K562 treated with DMSO at 1 percent for 24 hours (cell line): ENCODE results near the gene PELI3. TPM values are rescaled to one million over a fixed set of nuclear protein-coding genes. Genes with fewer than 3 reads are reported as not detected.

Experiments
- total RNA-seq: library from RNA; unstranded; fragments of 300-600 nt; gene quantifications from 2 replicates; pipeline ENCODE4 v1.2.3, GENCODE V29; 2022; ENCODE audit warnings: low read depth; ENCODE audit not compliant: insufficient read depth

The PELI3 gene, protein sequence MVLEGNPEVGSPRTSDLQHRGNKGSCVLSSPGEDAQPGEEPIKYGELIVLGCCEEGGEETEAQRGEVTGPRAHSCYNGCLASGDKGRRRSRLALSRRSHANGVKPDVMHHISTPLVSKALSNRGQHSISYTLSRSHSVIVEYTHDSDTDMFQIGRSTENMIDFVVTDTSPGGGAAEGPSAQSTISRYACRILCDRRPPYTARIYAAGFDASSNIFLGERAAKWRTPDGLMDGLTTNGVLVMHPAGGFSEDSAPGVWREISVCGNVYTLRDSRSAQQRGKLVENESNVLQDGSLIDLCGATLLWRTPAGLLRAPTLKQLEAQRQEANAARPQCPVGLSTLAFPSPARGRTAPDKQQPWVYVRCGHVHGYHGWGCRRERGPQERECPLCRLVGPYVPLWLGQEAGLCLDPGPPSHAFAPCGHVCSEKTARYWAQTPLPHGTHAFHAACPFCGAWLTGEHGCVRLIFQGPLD
- total RNA-seq = 8.3 and 8.6 TPM in 2 replicates

DNA sequence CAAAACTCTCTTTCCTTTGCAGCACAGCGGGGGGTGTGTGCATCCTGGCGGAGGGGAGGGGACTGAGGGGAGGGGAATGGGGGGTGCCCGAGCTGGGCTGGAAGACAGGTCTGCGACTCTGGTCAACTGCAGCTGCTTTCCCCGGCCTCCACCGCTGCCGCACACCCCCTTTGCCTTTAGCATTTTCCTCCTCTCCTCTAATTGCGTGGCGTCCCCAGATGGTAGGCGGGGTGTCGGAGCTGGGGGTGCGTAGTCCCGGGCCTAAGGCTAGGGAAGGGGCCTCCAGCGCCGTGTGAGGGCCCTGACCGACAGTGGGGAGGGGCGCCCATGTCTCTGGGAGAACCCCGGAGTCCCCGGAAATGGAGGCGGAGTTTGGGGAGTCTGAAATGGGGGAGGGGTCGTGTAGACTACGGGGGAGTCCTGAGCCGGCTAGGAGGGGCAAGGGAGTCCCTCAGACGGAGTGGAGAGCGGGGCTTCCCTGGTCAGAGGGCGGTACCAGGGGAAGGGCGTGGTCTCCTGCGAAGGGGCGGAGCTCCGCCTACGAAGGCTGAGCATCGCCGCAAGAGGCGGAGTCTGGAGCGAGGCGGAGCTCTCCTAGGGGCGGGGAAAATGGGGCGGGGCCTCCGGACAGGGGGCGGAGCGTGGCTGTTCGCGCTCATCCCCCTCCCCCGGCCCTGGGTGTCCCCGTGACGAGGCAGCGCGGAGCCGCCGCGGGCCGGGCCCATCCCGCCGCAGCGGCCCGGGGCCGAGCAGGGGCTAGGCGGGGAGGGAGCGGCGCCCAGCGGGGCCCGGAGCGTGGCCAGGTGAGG, at the start of gene PELI3:
Gene PELI3 (plus strand): TSS at position 681 of the 809 bp plus-strand sequence. CDS start 1,224 bp downstream, outside the sequence.

DNA sequence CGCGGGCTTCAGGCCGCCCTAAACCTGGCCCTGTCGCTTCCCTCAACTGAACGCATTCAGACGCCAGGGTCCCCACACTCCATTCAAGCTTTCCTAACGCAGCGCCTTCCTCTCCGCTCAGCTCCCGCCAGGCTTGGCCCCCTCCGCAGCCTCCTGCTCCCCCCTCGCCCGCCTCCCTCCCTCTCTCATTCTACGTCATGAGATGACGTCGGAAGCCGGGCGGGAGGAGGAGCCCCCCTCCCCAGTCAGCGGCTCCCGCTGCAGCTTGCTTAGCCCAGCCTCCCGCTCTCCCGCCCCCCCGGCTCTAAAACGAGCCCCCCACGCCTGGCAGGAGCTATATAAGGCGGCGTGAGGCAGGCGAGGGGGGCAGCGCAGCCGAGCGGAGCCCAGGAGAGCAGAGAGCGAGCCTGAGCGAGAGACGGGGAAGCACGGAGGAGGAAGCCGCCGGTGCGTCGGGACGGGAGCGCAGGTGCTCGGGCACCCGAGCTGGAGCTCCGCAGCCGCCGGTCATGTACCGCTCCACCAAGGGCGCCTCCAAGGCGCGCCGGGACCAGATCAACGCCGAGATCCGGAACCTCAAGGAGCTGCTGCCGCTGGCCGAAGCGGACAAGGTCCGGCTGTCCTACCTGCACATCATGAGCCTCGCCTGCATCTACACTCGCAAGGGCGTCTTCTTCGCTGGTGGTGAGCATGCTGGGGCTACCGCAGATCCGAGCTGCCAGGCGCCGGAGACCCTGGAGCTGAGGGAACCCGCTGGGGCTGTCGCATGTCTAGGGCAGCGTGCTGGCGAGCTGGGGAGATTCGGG, 45.8 kb upstream of the PELI3 start, which contains the start of gene NPAS4:
Gene NPAS4 (plus strand): TSS at position 365 of the 806 bp plus-strand sequence. CDS start 145 bp downstream, at position 510.

DNA sequence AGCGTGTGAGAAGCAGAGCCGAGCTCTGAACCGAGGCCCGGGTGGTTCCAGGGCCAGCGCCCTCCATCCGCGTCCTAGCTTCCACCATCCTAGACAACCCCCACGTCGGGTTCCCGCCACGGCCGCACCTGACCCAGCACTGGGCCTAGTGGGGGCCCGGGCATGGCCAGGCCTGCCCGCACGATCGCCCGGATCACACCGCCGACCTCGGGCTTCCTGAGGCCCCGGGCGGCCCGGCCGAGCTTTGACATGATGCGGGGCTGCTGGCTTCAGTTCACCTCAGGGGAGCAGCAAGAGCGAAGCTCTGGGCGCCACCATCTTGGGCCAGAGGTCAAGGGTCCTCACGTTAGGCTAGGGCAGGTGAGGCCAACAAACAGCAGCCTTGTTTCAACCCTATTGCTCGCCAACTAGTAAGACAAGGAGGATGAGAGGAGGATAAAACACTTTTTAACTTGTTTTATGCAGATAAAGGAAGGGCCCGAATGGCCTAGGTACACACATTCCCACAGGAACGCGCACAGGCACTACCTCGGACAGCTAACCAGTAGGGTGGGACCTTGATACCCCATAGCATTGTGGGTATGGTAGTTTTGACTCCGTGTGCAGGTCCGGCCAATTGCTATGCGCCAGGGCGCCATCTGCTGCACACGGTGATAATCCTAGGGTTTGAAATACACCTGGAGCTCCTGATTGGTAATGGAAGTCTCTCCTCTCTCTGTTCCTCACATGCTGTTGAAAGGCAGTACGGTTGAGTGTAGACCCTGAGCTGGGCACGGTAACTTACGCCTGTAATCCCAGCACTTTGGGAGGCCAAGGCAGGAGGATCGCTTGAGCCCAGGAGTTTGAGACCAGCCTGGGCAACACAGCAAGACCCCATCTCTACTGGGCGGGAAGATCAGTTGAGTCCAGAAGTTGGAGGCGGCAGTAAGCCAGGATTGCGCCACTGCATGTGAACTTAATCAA, 27.9 kb upstream of the PELI3 start, which contains the start of gene MRPL11:
Gene MRPL11 (minus strand): TSS at position 345 of the 963 bp plus-strand sequence. CDS start 94 bp downstream, at position 251.

DNA sequence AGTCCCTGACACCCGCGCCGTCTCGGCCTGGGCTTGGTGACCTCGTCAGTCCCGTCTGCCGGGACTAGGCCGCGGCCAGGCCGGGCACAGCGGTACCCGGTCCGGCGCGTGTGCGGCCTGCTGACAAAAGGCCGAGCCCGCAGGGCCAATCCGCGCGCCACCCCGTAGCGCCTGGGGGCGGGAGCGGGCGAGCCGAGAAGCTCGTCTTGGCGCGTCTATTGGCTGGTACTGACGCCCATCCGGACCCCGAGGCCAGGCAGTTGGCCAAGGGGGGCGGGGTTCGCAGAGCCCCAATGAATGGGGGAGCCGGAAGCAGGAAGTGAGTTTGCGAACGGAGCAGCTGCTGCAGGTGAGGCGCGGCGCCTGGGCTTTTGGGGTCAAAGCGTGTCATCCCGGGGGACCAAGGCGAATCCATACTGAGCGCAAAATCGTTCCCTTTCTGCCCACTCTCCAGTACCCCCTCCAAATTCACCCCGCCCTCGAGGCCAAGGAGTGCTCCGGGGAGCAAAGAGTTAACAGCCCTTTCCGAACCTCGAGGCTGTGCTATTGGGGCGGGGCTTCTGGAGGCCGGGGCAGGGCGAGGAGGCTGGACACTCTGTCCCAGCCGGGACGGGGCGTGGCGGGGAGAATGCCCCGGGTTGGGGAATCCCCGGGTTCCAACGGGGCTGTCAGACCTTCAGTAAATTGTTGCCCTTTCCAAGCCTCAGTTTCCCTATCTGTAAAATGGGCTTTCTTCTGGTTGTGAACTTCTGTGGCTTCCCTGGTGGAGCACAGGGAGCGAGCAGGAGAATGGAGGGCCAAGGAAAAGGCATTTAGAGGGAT, 13.6 kb downstream of the PELI3 start, which contains the start of gene DPP3:
Gene DPP3 (plus strand): TSS at position 318 of the 822 bp plus-strand sequence. CDS start 1,767 bp downstream, outside the sequence.

DNA sequence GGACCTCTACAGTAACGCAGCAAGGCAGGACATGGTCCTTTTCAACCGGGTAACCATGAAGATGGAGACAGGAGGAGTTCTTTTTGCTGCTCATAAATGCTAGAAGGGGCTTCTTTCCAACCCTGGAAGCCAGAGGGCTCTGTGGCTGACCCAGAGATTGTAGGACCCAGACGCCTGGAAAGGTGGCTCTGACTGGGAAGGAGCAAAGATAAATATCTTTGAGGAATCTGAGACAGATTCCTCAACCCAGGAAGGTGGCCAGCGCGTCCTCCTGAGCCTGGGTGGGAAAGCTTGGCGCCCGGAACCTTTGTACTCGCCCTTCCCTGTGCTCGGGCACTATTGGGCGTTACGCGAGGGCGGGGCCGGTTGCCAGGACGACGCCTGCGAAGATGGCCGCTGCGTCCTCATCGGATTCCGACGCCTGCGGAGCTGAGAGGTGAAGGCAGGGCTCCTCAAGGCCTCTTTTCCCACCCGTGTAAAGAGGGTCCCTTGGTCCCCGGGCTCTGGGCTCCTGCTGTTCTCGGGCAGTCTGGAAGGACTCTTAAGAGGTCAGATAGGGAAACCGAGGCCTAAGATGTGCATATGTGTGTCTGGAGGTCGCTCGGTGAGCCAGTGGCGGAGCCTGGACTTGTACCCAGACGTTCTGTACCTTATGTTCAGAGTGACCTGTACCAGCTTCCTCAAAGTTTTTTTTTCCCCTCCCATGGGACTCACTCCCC, 43.7 kb downstream of the PELI3 start, which contains the start of gene BBS1:
Gene BBS1 (plus strand): TSS at position 365 of the 719 bp plus-strand sequence. CDS start 25 bp downstream, at position 390.

Other genes with a start within 250 kb of the PELI3 start
- 45.0 and 46.3 TPM in 2 replicates for gene KLC2, start 209.2 kb upstream of the PELI3 start, total RNA-seq
- 194 and 197 TPM in 2 replicates for gene RAB1B, start 198.3 kb upstream of the PELI3 start, total RNA-seq
- 1.1 TPM in 1 of 2 replicates, not detected in the other for gene CNIH2, start 188.7 kb upstream of the PELI3 start, total RNA-seq
- gene YIF1A, start 177.8 kb upstream of the PELI3 start, total RNA-seq = 132 and 143 TPM in 2 replicates
- not detected in 2 replicates for gene TMEM151A, start 175.0 kb upstream of the PELI3 start, total RNA-seq
- gene CD248, start 149.9 kb upstream of the PELI3 start, total RNA-seq = not detected in 2 replicates
- 1.1 TPM in 2 replicates for gene RIN1, start 130.5 kb upstream of the PELI3 start, total RNA-seq
- 65.5 and 66.8 TPM in 2 replicates for gene BRMS1, start 121.8 kb upstream of the PELI3 start, total RNA-seq
- 38.5 and 42.0 TPM in 2 replicates for gene B4GAT1, start 119.3 kb upstream of the PELI3 start, total RNA-seq
- gene SLC29A2, start 95.1 kb upstream of the PELI3 start, total RNA-seq = 14.6 and 18.1 TPM in 2 replicates
- not detected in 2 replicates for gene NPAS4, start 45.9 kb upstream of the PELI3 start, total RNA-seq
- gene MRPL11, start 28.1 kb upstream of the PELI3 start, total RNA-seq = 43.7 and 47.1 TPM in 2 replicates
- 58.7 and 69.0 TPM in 2 replicates for gene DPP3, start 13.5 kb downstream of the PELI3 start, total RNA-seq
- 12.5 and 13.9 TPM in 2 replicates for gene BBS1, start 43.7 kb downstream of the PELI3 start, total RNA-seq
- gene ZDHHC24, start 79.1 kb downstream of the PELI3 start, total RNA-seq = 14.7 and 14.8 TPM in 2 replicates
- not detected in 2 replicates for gene ACTN3, start 80.0 kb downstream of the PELI3 start, total RNA-seq
- 26.6 and 29.9 TPM in 2 replicates for gene CTSF, start 101.7 kb downstream of the PELI3 start, total RNA-seq
- 0.21 and 0.36 TPM in 2 replicates for gene CCDC87, start 126.2 kb downstream of the PELI3 start, total RNA-seq
- 40.9 and 51.1 TPM in 2 replicates for gene CCS, start 126.3 kb downstream of the PELI3 start, total RNA-seq
- 77.5 and 83.1 TPM in 2 replicates for gene RBM14, start 149.7 kb downstream of the PELI3 start, total RNA-seq
- gene RBM4, start 171.8 kb downstream of the PELI3 start, total RNA-seq = 108 and 113 TPM in 2 replicates
- gene RBM4B, start 211.0 kb downstream of the PELI3 start, total RNA-seq = 19.3 and 20.0 TPM in 2 replicates